GM19025 (cell line): ENCODE data around the gene LAMA2.

Source experiments
- ATAC-seq: cut with Tn5 transposase; IDR thresholded peaks from one replicate; pipeline ENCODE4 v1.9.1; 2021; ENCODE audit warnings: mild to moderate bottlenecking, low read depth, moderate library complexity; ENCODE audit not compliant: unreplicated experiment

LAMA2 gene

DNA sequence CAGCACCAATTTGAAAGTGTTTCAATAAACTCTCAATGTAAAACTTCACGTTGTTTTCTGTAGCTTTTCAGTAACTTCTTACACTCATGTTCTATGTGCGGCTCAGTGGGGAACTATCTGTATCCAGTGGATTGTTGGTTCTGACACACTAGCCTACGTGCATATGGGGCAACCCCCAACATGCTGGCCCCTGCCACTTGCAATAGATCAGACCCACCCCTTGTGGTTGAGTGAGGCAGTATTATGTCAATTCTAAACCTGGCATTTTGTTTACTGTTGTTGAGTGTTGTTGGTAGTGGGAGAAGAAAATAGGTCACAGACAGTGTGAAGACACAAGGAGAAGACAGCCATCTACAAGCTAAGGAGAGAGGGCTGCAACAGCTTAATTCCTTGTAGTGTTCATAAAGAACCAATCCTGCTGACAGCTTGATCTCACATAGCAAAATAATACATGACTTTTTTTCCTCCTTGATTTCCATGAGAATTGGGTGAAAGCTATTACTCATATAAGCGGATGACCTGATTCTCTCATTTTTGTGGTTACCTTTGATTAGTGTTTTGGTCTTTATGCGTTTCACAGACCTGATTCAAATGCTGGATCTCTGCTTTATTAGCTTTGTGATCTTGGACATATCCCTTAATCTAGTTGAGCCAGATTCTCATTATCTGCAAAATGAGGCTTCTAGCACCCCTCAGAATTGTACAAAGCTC, 320.4 kb downstream of the LAMA2 start:
- no peak for ATAC-seq

DNA sequence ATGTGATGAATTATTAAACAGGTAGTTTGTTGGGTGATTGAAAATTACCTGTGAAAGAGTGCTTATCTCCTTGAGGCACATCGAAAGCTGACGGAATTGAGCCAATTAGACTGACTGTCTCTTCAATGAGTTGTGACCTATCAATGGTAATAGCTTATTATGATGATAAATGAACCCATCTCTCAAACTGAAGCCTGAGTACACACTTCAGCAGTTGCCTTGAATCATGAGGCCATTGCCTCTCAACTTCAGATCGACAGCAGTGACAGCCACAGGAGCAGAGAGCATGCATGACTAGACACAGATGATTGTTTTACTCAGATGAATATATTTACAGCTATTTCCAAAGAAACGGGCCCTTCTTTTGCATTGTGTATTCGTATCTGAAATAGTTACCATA, 323.9 kb downstream of the LAMA2 start:
- no peak for ATAC-seq

DNA sequence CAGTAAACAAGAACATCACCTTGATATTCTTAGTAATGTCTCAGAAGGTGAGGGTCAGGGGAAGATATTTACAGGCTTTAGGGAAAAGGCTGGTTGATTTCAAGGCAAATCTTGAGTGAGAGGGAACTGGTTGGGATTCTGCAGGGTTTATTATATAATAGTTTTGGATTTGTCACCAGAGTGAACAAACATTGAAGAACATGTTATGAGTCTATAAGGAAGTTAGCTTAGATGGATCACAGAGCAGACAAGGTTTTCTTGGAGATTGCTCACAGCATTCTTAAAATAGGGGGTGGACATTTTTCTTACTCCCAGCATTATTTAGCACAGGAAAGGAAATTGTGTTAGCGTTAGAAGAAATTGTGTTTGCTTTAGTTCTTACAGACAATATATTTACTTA, 324.9 kb downstream of the LAMA2 start:
- ATAC-seq: no peak

DNA sequence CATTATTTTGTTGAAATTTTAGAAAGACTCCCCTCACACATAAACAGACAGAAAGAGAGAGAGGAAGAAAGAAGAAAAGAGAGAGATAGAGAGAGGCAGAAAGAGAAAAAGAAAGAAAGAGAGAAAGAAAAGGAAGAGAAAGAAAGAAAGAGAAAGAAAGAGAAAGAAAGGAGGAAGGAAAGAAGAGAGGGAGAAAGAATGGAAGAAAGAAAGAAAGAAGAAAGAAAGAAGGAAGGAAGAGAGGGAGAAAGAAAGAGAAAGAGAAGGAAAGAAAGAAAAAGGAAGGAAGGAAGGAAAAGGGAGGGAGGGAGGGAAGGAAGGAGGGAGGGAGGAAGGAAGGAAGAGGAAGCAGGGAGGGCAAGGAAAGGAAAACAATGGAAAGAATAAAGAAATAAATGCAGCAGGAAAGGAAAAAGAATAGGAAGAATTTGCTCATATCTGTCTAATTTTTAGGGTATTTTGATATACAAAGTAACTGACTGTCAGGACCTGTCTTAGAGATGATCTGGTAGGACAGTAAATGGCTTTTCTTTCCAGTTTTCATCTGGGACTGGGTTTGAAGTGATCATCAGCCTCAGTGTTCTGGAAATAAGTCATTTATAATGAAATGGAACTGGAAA, 325.6 kb downstream of the LAMA2 start:
- ATAC-seq: no peak

DNA sequence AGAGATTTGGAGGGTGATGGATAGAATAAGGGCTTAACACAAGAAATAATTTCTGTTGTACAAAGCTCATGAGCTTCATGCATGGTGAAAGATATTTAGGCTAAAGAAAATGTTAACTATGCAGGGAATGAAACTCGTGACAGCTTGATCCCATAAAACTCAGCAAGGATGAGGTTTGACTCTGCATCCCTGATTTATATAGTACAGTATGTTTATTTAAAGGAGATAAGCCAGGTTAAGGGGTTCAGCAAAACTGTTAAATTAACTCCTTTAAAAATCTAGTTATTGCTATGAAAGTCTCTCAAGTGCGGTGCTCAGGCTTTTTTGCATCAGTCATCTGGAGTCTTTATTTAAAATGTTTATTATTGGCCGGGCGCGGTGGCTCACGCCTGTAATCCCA, 326.4 kb downstream of the LAMA2 start:
- no peak for ATAC-seq

DNA sequence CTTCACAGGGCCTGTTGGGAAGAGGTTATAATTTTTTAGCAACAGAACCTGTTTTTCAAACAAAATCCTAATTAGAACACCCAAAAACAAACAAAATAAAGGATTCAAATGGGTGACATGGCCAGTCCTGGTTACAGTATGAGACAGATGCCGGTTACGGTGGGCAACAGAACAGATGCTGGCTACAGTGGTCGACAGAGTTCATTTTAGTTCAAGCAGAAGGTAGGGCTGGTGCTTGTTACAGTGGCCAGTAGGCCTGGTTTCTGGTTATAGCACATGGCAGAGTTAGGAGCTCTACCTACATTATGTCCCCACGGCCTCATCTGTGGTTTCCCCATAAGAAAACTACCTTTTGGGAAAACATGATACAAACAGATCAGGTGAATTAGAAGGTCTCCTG, 327.7 kb downstream of the LAMA2 start:
- ATAC-seq: no peak

DNA sequence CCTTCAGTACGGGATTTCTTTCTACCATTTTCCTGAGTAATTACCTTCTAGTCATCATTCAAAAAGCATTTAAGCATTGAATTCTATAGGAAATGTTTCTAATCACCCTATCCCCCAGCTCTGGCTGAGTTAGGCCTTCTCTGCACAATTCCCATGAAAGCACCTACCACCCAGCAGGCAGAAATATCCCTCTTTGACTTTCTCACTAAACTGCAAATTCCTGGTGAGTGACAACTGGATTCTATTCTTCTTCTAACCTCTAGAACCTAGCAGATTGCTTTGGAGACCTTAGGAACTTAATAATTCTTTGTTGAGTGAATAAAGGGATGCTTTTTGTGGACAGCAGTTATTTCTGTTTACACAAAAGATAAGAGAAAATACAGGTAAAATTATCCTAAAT, 328.7 kb downstream of the LAMA2 start:
- ATAC-seq: no peak

DNA sequence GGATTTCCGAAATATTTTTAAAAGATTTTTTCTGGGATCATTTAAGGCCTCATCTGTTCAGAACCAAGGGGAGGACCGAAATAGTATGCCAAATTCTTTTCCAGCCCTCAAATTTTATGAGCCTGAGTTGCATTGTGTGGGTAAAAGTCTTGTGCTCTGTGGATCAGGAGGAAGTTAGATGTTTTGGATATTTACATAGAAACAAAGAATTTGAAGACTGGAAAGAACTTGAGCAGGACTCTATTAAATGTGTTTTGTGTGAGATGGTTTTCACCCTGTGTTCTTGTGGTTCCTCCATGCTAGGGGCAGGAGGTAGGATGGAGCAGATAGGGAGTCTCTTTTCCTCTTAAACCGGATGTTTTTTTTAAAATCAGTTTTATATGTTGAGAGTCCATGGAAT, 329.1 kb downstream of the LAMA2 start:
- no peak for ATAC-seq

DNA sequence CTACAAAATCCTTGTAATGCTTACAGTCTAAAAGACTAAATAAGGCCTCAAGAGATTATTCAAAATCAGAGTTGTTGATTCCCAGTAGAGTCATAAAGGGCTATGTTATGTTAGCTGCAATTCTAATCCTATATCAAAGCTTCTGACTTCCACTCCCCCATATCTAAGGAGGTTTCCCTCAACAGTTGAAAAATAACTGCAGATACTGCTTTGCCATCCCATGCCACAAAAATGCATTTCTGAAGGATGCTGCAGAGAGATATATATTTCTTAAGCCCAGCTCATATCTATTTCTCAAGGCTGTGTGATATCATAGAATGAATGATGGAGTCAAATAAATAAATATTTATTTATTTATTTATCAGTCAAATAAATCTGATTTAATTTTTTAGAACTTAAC, 332.3 kb downstream of the LAMA2 start:
- no peak for ATAC-seq

DNA sequence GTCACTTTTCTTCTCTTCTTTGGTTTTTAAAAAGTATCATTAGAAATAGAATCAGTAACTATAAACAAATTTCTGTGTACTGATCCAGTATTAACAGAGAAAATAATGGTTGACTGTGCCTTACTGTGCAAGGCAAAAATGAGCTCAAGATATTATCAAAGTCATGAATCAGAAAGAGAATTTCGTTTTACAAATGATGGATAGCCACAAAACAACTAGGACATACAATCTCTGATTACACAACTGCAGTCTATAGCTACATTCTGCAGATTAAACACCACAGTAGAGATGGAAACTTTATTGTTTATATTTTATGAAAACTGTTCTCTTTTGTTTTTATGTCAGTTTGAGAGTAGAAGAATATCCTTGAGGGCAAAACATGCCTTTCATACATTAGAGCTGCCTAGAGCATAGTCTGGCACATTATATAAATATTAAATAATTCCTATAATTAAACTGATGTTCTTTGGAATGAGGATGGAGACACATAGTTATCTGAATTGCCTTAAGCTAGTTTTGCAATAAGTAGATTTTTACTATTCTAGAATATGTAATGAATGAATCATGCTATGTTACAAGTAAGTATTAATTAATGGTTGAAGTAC, 333.1 kb downstream of the LAMA2 start:
- ATAC-seq: no peak

DNA sequence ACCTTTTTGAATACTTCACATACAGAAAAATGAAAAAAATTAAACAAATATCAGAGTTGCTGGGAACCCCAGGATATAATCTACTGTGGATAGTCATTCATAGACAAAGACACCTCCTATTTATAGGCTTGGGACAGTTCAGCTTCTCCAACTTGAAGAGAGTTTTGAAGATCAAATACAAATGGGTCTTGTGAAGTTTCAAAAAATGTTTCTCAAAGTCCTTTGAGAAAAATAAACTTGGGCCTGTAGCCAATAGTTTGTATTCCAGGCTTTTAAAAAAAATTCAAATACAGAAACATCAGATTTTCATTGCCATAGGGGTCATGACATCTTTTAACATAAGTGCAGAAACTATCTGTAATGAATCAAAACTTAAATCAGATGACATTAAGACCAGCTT, 334.8 kb downstream of the LAMA2 start:
- ATAC-seq: no peak

DNA sequence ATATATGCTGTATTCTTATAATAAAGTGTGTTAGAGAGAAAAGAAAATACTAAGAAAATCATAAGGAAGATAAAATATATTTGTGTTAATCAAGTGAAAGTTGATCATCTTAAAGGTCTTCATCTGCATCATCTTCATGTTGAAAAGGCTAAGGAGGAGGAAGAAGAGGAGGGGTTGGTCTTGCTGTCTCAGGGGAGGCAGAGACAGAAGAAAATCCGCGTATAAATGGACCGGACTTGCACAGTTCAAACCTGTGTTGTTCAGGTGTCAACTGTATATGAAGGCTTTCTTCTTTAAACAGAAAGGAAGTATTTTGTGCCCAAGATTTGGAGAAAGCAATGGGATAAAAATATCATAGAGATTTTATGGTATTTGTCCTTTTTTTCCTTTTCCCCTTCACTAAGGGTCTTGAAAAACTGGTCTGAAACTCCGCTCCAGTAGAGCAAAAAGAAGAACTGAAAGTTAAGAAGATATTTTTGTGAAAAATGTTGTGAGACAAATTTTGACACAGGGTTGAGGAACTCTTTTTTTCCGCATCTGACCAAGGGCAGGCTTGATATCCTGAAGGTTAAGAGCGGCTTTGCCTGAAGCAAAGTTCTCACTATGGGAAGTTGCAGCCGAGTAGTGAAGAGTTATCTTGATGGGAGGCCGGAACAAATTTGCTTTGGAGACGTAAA, 350.7 kb downstream of the LAMA2 start:
- no peak for ATAC-seq

DNA sequence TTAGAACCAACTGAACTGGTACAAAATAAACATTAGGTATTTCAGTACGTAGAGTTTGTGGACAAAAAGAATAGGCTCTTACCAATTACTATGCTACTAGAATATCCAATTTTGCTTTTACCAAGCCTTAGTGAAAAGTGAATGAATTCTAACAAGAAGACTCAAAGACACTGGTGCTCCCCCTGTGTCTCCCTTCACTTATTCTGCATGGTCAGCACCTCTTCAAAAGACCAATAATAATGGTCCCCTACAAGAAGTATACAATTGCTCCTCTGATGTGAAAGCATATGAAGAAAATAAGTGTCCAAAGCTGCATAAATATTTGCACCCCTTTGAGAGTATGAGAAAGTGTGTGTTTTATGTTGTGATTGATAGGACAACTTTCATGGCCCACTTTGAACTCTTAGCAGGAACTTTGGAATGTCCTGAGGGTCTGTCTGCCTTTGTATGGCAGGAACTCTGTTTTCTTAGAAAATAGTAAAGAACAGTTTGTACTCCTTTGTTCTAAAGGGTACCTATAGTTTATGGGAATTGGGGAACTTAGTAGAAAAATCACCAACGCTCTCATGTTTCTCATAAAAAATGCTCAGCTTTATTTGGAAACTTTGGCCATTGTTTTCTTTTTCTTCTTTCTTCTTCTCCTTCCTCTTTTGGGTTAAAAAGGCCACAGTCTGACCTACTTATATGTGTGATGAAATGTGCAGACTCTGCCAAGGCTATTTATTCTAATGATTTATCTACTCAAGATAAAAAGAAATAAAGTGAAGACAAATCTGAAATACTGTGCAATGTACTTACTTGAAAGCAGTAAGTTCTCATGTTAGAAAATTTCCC, 352.4 kb downstream of the LAMA2 start:
- no peak for ATAC-seq

DNA sequence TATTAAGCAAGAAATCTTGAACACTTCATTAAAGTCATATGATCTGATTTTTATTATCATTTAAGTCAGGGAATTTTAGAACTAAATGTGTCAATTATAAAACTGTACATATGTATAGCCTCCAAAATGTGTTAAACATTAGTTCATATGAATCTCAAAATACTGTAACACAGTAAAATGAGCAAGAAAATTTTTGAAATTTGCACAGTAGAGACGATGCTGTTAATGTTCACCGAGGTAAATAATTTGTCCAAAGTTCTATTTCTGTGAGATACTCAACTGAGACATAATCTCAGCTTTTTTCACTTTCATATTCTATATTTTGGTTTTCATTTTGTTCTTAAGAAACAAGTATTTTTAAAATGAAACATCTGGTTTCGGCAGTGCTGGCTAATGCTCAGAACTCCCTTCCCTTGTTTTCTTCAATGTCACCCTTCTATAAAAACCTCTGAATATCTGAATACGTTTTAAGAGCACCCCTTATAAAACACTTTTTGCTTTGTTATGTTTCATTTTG, 353.1 kb downstream of the LAMA2 start:
- peak; percentile 60 for ATAC-seq

DNA sequence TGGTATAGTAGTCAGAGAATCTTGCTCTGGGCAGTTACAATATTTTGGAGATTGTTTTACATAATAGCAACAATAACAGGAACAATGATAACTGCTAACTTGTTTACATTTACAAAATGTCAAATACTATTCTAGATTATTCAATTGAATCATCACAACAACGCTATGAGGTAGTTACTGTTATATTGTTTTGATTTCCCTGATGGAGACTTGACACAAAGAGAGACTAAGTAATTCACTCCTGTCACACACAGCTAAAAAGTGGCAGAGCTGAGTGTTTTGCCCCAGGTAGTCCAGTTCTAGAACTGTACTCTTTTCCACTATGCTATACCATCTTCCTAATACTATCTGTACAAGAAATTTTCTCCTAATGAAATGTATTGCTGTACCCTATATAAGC, 356.1 kb downstream of the LAMA2 start:
- ATAC-seq: no peak

DNA sequence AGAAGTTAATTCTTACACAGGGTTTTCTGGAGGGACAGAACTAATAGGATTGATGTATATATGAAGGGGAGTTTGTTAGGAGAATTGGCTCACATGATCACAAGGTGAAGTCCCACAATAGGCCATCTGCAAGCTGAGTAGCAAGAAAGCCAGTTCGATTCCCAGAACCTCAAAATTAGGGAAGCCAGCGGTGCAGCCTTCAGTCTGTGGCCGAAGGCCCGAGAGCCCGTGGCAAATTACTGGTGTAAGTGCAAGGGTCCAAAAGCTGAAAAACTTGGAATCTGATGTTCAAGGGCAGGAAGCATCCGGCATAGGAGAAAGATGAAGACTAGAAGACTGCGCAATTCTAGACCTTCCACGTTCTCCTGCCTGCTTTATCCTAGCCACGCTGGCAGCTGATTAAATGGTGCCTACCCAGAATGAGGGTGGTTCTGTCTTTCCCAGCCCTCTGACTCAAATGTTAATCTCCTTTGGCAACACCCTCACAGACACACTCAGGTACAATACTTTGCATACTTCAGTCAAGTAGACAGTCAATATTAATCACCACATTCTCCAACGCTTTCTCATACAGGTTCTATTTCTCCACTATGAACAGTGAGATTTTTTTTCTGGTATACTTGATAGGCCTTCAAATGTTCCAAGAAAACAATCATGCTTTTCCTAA, 357.0 kb downstream of the LAMA2 start:
- ATAC-seq: no peak

DNA sequence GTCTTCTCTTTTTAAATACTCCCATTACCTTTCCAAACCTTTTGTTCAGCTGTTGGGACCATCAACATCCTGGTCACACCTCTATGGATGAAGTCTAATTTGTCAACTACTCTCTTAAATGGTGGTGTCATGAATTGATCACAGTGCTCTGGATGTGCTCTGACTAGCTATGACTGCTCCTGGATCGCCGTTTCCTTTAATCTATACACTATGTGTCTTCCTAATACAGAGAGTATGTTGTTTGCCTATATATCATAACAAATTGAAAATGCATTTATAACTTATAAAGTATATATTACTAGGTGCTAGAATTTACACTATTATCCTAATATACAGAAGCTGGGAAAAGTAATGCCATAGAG, 357.5 kb downstream of the LAMA2 start:
- no peak for ATAC-seq

DNA sequence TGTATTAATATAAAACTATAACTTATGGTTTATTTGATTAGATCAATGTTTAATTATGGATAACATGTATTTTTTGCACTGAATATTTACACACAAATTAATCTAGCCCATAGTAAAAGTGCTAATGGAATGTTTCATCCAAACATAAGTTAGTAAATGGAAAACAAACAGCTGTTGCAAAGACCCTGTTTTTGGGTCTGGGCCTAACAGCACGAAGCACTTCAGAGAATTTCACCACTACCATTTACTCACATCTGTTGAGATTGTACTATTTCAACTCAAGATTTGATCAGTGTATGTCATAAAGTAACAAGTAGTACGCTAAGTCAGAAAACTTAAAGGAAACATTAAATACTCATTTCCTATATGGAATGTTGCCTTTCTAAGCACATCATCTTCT, 359.6 kb downstream of the LAMA2 start:
- no peak for ATAC-seq

DNA sequence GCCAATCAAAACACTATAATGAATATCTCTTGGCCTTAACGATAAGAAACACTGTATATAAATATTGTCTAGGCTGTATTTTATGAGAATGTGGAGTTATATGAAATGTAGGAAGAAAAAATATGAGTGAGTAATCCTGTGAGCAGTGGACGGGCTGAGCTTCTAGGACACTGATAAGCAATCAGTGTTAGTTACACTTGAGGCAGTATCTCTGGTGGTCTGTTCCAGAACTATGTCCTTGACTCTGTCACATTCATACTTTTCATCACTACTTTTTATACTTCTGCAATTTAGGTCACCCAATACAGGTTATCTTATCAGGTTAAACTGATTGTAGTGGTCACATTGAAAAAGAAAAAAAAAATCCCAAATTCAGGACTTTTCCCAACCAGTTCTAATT, 360.4 kb downstream of the LAMA2 start:
- no peak for ATAC-seq

DNA sequence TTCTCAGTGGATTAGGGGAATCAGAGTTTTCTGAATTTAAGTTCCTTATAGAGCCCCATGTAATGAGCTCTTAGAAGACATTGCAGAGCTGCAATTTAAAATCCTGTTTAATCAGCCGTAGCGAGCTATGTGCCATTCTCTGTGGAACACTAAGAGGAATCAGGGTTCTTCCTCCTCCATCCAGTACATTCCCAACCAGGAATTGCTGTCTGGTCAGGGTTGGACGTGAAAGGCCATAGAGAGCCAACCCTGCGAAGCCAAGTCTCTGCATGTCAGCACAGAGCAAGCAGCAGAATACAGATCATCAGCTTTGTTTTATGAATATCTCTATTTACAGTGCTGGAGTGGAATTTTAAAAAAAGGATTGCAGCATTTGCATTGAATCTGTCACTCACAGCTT, 366.0 kb downstream of the LAMA2 start:
- no peak for ATAC-seq
